H1 (cell line): ENCODE data around the gene MRPL27. TPM values are rescaled to one million over a fixed set of nuclear protein-coding genes. Genes with fewer than 3 reads are reported as not detected.

Source experiments
- CTCF ChIA-PET: fragments of 300-600 bp; sonication (Branson Sonifier 250); formaldehyde crosslinking; loops from one replicate; lab custom pipeline; 2021; ENCODE audit not compliant: partially characterized antibody; lab: Charles Lee
- POLR2A ChIA-PET: fragments of 300-600 bp; sonication (Branson Sonifier 250); formaldehyde crosslinking; loops from one replicate; lab custom pipeline; 2021; ENCODE audit warnings: inconsistent platforms; ENCODE audit not compliant: partially characterized antibody; lab: Charles Lee
- DNase-seq, 2 experiments: peaks; one replicate each; pipeline versions ENCODE4 v3.0.0 to v3.0.0-alpha.2; 2010 to 2022; ENCODE audit warnings: low spot score in 2 of 2, low read depth in 1 of 2, mixed read lengths in 1 of 2
- FAIRE-seq: peaks from 2 replicates; lab custom pipeline; 2011; peaks lifted over from hg19 to GRCh38; lab: Jason Lieb, UNC
- H2AFZ ChIP-seq: 2 replicates; pipeline ENCODE4 v1.8.1; 2012; ENCODE audit warnings: low read length, inconsistent platforms
- H2AK5ac ChIP-seq: 2 replicates; pipeline ENCODE4 v1.6.1; 2013; ENCODE audit warnings: low read depth, low read length
- H2BK120ac ChIP-seq: replicated peaks from 2 replicates; pipeline ENCODE3; 2013; ENCODE audit warnings: low read depth, low read length, inconsistent platforms
- H2BK12ac ChIP-seq: 2 replicates; pipeline ENCODE4 v1.6.1; 2013; ENCODE audit warnings: low read depth, low read length
- H2BK15ac ChIP-seq: 2 replicates; pipeline ENCODE4 v1.6.1; 2013; ENCODE audit warnings: low read length
- H2BK20ac ChIP-seq: 2 replicates; pipeline ENCODE4 v1.6.1; 2013; ENCODE audit warnings: low read length
- H2BK5ac ChIP-seq: 2 replicates; pipeline ENCODE4 v1.6.1; 2013; ENCODE audit warnings: low read depth, low read length
- H3K14ac ChIP-seq: 2 replicates; pipeline ENCODE4 v1.6.1; 2013; ENCODE audit warnings: inconsistent platforms; ENCODE audit not compliant: insufficient read length
- H3K18ac ChIP-seq: 2 replicates; pipeline ENCODE4 v1.6.1; 2013; ENCODE audit warnings: low read length; ENCODE audit errors: extremely low read depth
- H3K23ac ChIP-seq: 2 replicates; pipeline ENCODE4 v1.6.1; 2013; ENCODE audit warnings: inconsistent platforms; ENCODE audit not compliant: insufficient read length
- H3K23me2 ChIP-seq: 2 replicates; pipeline ENCODE4 v1.6.1; 2013; ENCODE audit warnings: low read depth, low read length
- H3K27ac ChIP-seq: 2 replicates; pipeline ENCODE4 v1.6.1; 2011; ENCODE audit warnings: low read depth, low read length, inconsistent platforms
- H3K27me3 ChIP-seq, 4 experiments: replicated peaks in 1 of 4; 1 replicate in 1 of 4; 2 replicates in 3 of 4; pipeline versions ENCODE4 v1.6.1 to v1.8.1; 2011 to 2013; ENCODE audit warnings: low read length in 3 of 4, mild to moderate bottlenecking in 3 of 4, inconsistent platforms in 2 of 4, mixed read lengths in 2 of 4, moderate library complexity in 1 of 4; ENCODE audit not compliant: control insufficient read depth in 3 of 4, insufficient read depth in 3 of 4; ENCODE audit errors: extremely low read depth in 1 of 4
- H3K36me3 ChIP-seq, 4 experiments: 2 replicates each; pipeline versions ENCODE4 v1.6.1 to v1.8.1; 2011 to 2013; ENCODE audit warnings: mild to moderate bottlenecking in 4 of 4, low read length in 3 of 4, moderate library complexity in 2 of 4, control low read depth in 1 of 4, inconsistent platforms in 1 of 4; ENCODE audit not compliant: insufficient read depth in 4 of 4, control insufficient read depth in 2 of 4
- H3K4ac ChIP-seq: replicated peaks from 2 replicates; pipeline ENCODE3; 2013; ENCODE audit warnings: low read length, low read depth, mixed read lengths, inconsistent platforms; ENCODE audit not compliant: insufficient read length
- H3K4me1 ChIP-seq, 4 experiments: replicated peaks in 1 of 4; 1 replicate in 1 of 4; 2 replicates in 3 of 4; pipeline versions ENCODE4 v1.6.1 to v1.8.1; 2011 to 2013; ENCODE audit warnings: low read length in 3 of 4, inconsistent platforms in 2 of 4, mixed read lengths in 1 of 4; ENCODE audit not compliant: insufficient read depth in 4 of 4, control insufficient read depth in 3 of 4
- H3K4me2 ChIP-seq, 2 experiments: 2 replicates each; pipeline versions ENCODE4 v1.6.1 to v1.8.1; 2011 to 2013; ENCODE audit warnings: low read depth in 2 of 2, low read length in 2 of 2, control low read depth in 1 of 2, inconsistent platforms in 1 of 2, mild to moderate bottlenecking in 1 of 2; ENCODE audit not compliant: insufficient read depth in 1 of 2
- H3K4me3 ChIP-seq, 4 experiments: fragments of 200-600, 300-600 bp in 1 of 4; sonication (generic), shearing (Covaris generic), sonication (Bioruptor Twin) in 1 of 4; 2 replicates each; pipeline versions ENCODE4 v1.5.1 to v1.8.1; 2011 to 2016; ENCODE audit warnings: low read length in 4 of 4, low read depth in 3 of 4, control low read depth in 2 of 4, inconsistent platforms in 2 of 4, mild to moderate bottlenecking in 2 of 4, mixed read lengths in 1 of 4, moderate library complexity in 1 of 4; ENCODE audit not compliant: insufficient read depth in 2 of 4; ENCODE audit errors: extremely low read depth in 1 of 4
- H3K56ac ChIP-seq: replicated peaks from 2 replicates; pipeline ENCODE3; 2013; ENCODE audit warnings: low read depth, mild to moderate bottlenecking, mixed read lengths, low read length, inconsistent platforms; ENCODE audit not compliant: insufficient read length
- H3K79me1 ChIP-seq: 2 replicates; pipeline ENCODE4 v1.6.1; 2013; ENCODE audit warnings: low read depth, low read length, control low read depth
- H3K79me2 ChIP-seq, 2 experiments: 2 replicates each; pipeline versions ENCODE4 v1.6.1 to v1.8.1; 2012 to 2013; ENCODE audit warnings: low read length in 2 of 2, mild to moderate bottlenecking in 2 of 2, inconsistent platforms in 1 of 2; ENCODE audit not compliant: insufficient read depth in 2 of 2, control insufficient read depth in 1 of 2
- H3K9ac ChIP-seq, 4 experiments: replicated peaks in 1 of 4; 1 replicate in 1 of 4; 2 replicates in 3 of 4; pipeline versions ENCODE4 v1.6.1 to v1.8.1; 2011 to 2013; ENCODE audit warnings: low read depth in 3 of 4, low read length in 3 of 4, control low read depth in 2 of 4, mild to moderate bottlenecking in 2 of 4, moderate library complexity in 2 of 4, inconsistent platforms in 1 of 4; ENCODE audit errors: extremely low read depth in 1 of 4
- H3K9me3 ChIP-seq, 2 experiments: 2 replicates each; pipeline versions ENCODE4 v1.6.1 to v1.8.1; 2012 to 2013; ENCODE audit warnings: mild to moderate bottlenecking in 2 of 2, moderate library complexity in 2 of 2, control low read depth in 1 of 2, inconsistent platforms in 1 of 2, low read depth in 1 of 2, low read length in 1 of 2, mixed read lengths in 1 of 2; ENCODE audit not compliant: insufficient read depth in 2 of 2
- H4K20me1 ChIP-seq, 2 experiments: replicated peaks in 1 of 2; 2 replicates each; pipeline versions ENCODE3 to v1.8.1; 2011 to 2013; ENCODE audit warnings: inconsistent platforms in 2 of 2, low read length in 2 of 2, mild to moderate bottlenecking in 1 of 2; ENCODE audit not compliant: insufficient read depth in 2 of 2, control insufficient read depth in 1 of 2
- H4K5ac ChIP-seq: 2 replicates; pipeline ENCODE4 v1.6.1; 2013; ENCODE audit warnings: low read length, low read depth, mixed read lengths, inconsistent platforms; ENCODE audit not compliant: insufficient read length
- H4K8ac ChIP-seq: 2 replicates; pipeline ENCODE4 v1.8.0; 2013; ENCODE audit warnings: mild to moderate bottlenecking, moderate library complexity, low read length, inconsistent platforms; ENCODE audit not compliant: insufficient read depth; ENCODE audit errors: extremely low read depth
- H4K91ac ChIP-seq: replicated peaks from 2 replicates; pipeline ENCODE3; 2013; ENCODE audit warnings: low read length, mixed read lengths, inconsistent platforms; ENCODE audit not compliant: insufficient read length
- HDAC2 ChIP-seq, 2 experiments: fragments of 300-600 bp in 1 of 2; sonication (generic) in 1 of 2; IDR thresholded peaks; 2 replicates each; pipeline ENCODE4 v1.6.1; 2011 to 2012; ENCODE audit warnings: low read depth in 2 of 2, low read length in 2 of 2, mild to moderate bottlenecking in 2 of 2, moderate library complexity in 2 of 2, borderline replicate concordance in 1 of 2, inconsistent platforms in 1 of 2
- HDAC6 ChIP-seq: IDR thresholded peaks from one replicate; pipeline ENCODE4 v1.7.1; 2012; ENCODE audit warnings: low read depth, mild to moderate bottlenecking, inconsistent platforms, low read length, moderate library complexity
- MAX ChIP-seq: IDR thresholded peaks from 2 replicates; pipeline ENCODE4 v1.6.1; 2012; ENCODE audit warnings: inconsistent platforms
- POLR2A ChIP-seq, 2 experiments: IDR thresholded peaks; 1 replicate in 1 of 2; 2 replicates in 1 of 2; pipeline ENCODE4 v1.6.1; 2011; ENCODE audit warnings: low read depth in 2 of 2, low read length in 2 of 2, mild to moderate bottlenecking in 2 of 2; ENCODE audit errors: control extremely low read depth in 1 of 2
- POLR2AphosphoS5 ChIP-seq: IDR thresholded peaks from 2 replicates; pipeline ENCODE4 v1.6.1; 2011; ENCODE audit warnings: low read depth, low read length
- RFX5 ChIP-seq: IDR thresholded peaks from 2 replicates; pipeline ENCODE4 v1.6.1; 2011; ENCODE audit warnings: low read depth, low read length, improper control_type of control experiment, borderline replicate concordance
- RNF2 ChIP-seq: fragments of 200-900, 300-1000 bp; sonication (generic); IDR thresholded peaks from 2 replicates; pipeline ENCODE4 v1.7.1; 2016; ENCODE audit warnings: borderline replicate concordance, low read depth, mild to moderate bottlenecking, antibody characterized with exemption, low read length; ENCODE audit not compliant: poor library complexity, severe bottlenecking; ENCODE audit errors: missing control alignments
- RXRA ChIP-seq: IDR thresholded peaks from 2 replicates; pipeline ENCODE4 v1.6.1; 2011; ENCODE audit warnings: low read depth, mild to moderate bottlenecking, low read length, moderate library complexity; ENCODE audit not compliant: insufficient read depth
- WGBS, 2 experiments: shearing (Covaris generic) in 1 of 2; methylation state at CpG; one replicate each; pipeline versions ENCODE4 v1.1.6 to v1.1.7; 2013 to 2015; ENCODE audit warnings: low lambda C conversion rate in 2 of 2, mixed read lengths in 2 of 2, inconsistent platforms in 1 of 2, low coverage in 1 of 2, missing lambda C conversion rate in 1 of 2; ENCODE audit not compliant: insufficient replicate concordance in 2 of 2, insufficient coverage in 1 of 2, insufficient read length in 1 of 2; ENCODE audit errors: extremely low coverage in 1 of 2, missing lambda C conversion rate in 1 of 2; 5-methylcytosine and 5-hydroxymethylcytosine counted together
- polyA plus RNA-seq, 7 experiments: library from polyadenylated mRNA; depleted of rRNA in 3 of 7; stranded (reverse) in 5 of 7; unstranded in 2 of 7; fragments of >200 nt in 5 of 7; fragments of 200-250 nt in 2 of 7; gene quantifications; 1 replicate in 5 of 7; 2 replicates in 1 of 7; 4 replicates in 1 of 7; pipeline versions ENCODE4 v1.2.1 to v1.2.3, GENCODE V29; 2011 to 2013; ENCODE audit warnings: missing spikeins in 2 of 7, mixed read lengths in 2 of 7
- total RNA-seq: library from RNA; stranded (reverse); fragmentation: NEBNext Ultra II Directional; extraction: Animal tissue kit (Norgen Biotek cat#: 25700); gene quantifications from 2 replicates; pipeline ENCODE4 v1.2.1, GENCODE V29; 2021

MRPL27 gene
- total and polyA plus RNA-seq, 2 of the 8 experiments (the other 6 are each of a cell fraction or from before 2014, with no cell fraction given) = 75.6 to 135 TPM

GRCh38 chr17:50348522-50349242 is 24.3 kb downstream of the MRPL27 start:
- Histone ChIP-seq H3K79me2 (peaks cover 0 to 25% of the 10 kb centered on the region in 2 experiments; a peak in 2 of 4 replicates), H3K4ac (no peak overlapping the region), H3K18ac (no peak overlapping the region), H3K36me3 (peaks cover 0 to 4% (median under 1%) of the 10 kb centered on the region in 4 experiments; a peak in 2 of 8 replicates), H3K4me1 (peaks cover 4 to 17% (median 11%) of the 10 kb centered on the region in 4 experiments), H2BK15ac (0 out of 2 replicates have a peak overlapping the region, but pooled peaks have one; percentile 4), H2AK5ac (peak overlapping the region; percentile 86; the same call in 1 of the 2 replicates), H3K4me2 (no peak overlapping the region; a peak in 1 of 4 replicates), H2AFZ (no peak overlapping the region), H3K9me3 (no peaks in the 10 kb centered on the region), H3K23ac (no peak overlapping the region), H3K23me2 (peaks cover 17% of the 10 kb centered on the region), H3K79me1 (peaks cover 20% of the 10 kb centered on the region), H3K27me3 (peaks cover 0 to 9% (median 5%) of the 10 kb centered on the region in 4 experiments; a peak in 4 of 7 replicates), H3K14ac (no peak overlapping the region), H3K56ac (no peak overlapping the region), H4K5ac (no peak overlapping the region), H4K8ac (no peak overlapping the region; the same call in 1 of the 2 replicates), H2BK120ac (no peak overlapping the region), H2BK12ac (0 out of 2 replicates have a peak overlapping the region, but pooled peaks have one; percentile 4), H3K4me3 (no peak overlapping the region), H4K91ac (no peak overlapping the region), H2BK20ac (no peak overlapping the region), H2BK5ac (peak overlapping the region; percentile 68; the same call in 1 of the 2 replicates), H3K9ac (peak overlapping the region in 1 of 4 experiments; percentile 21; a peak in 1 of 7 replicates), H4K20me1 (peaks cover 2 to 26% of the 10 kb centered on the region in 2 experiments), H3K27ac (no peak overlapping the region)
- DNase-seq = no peak
- 81% methylated on average over 7 of the region's 7 CpGs; no CpG with 5 or more reads in 1 of the 2 experiments for WGBS, 2 experiments
- no peak for FAIRE-seq
- CTCF ChIA-PET = interaction anchor here (0.6 to 4.0 kb wide), 10 partner anchors 15 to 179 kb away, joined by 3 to 58 read pairs (median 4); no protein-coding TSS in a partner anchor
- POLR2A ChIA-PET = interaction anchor here (0.7 to 12.4 kb wide), 5 partner anchors 14 to 144 kb away, joined by 3 to 135 read pairs (median 3); no protein-coding TSS in a partner anchor
- no peak for TF ChIP-seq RFX5
- peak in 1 of 2 experiments; percentile 46; a peak in 1 of 3 replicates for TF ChIP-seq POLR2A (IDR thresholded peaks at IDR 0.05; ENCODE audit: control extremely low read depth in 1 of 2, low read depth in 2 of 2, low read length in 2 of 2)
- no peak for TF ChIP-seq RXRA
- no peak for TF ChIP-seq HDAC2 (IDR thresholded peaks at IDR 0.05; ENCODE audit: borderline replicate concordance in 1 of 2, low read depth in 2 of 2, low read length in 2 of 2)
- TF ChIP-seq RNF2 = no peak
- TF ChIP-seq HDAC6 = no peak
- TF ChIP-seq POLR2AphosphoS5 = 0 out of 2 replicates have a peak, but pooled peaks have one; percentile 8
- TF ChIP-seq MAX = no peak
